ENCODE measurements around the gene MACROH2A2.

Gene MACROH2A2

DNA sequence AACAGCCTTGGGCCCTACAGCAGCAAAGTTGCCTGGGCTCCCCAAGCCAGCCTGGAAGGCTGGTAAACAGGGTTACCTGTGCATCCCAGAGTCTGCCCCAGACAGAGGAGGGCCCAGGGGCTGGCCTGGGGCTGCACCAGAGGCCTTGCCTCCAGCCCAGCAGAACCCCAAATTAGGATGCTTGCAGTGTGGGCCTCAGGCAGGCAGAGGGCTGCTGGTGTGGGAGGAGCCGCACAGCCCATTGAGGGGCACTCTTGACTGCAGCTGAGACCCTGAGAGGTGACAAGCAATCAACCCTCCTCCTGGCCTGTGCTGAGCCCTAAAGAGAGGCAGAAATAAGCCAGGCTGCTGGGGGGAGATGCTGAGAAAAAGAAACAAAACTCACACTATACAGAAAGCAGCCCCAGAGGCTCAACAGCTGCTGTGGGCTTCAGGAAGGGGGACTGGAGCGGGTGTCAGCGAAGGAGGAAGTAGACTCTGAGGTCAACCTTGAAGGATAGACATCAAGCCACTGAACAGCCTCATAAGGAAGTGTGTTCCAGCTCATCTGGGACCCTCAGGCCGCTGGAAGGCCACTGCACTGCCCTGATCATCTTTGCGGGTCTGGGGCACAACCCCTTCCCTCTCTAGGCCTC lies 73.4 kb downstream of the MACROH2A2 start:
- FAIRE-seq (no peak), DNase-seq (ENCODE audit: insufficient read length, low spot score) (no peak)
- TF ChIP-seq, protein P1, sequence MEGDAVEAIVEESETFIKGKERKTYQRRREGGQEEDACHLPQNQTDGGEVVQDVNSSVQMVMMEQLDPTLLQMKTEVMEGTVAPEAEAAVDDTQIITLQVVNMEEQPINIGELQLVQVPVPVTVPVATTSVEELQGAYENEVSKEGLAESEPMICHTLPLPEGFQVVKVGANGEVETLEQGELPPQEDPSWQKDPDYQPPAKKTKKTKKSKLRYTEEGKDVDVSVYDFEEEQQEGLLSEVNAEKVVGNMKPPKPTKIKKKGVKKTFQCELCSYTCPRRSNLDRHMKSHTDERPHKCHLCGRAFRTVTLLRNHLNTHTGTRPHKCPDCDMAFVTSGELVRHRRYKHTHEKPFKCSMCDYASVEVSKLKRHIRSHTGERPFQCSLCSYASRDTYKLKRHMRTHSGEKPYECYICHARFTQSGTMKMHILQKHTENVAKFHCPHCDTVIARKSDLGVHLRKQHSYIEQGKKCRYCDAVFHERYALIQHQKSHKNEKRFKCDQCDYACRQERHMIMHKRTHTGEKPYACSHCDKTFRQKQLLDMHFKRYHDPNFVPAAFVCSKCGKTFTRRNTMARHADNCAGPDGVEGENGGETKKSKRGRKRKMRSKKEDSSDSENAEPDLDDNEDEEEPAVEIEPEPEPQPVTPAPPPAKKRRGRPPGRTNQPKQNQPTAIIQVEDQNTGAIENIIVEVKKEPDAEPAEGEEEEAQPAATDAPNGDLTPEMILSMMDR (IDR thresholded peaks at IDR 0.05; ENCODE audit: insufficient read depth, missing control alignments): no peak

DNA sequence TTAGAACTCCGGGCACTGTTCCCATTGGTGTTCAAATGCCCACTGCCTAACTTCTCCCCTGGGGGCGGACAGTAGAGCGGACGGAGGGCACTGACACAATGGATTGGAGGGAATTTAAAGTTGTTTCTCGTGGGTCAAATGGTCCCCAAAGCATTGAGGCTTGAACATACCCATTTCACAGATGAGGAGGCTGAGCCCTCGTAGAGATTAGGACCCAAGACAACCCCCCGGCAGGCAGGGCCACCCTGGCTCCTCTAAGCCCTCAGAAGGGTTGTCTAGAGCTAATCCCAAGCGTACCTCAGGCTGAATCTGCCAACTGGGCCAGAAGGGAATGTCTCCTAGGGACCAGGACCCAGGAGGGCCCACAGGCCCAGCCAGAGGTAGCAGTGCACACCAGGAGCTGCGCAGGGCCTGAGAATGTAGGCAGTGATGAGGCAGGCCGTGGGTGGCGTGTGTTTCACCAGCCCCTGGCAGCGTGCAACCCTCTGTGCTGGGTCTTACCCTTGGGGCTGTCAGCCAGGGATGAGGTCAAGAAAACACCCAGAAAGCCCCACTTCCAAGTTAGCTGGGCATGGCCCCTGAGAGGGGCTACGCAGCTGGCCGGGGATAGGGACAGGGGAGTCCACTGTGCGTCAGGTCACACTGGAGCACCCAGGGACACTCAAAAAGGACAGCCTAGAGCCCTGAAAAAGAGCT lies 74.2 kb downstream of the MACROH2A2 start:
- FAIRE-seq (no peak), DNase-seq (ENCODE audit: insufficient read length, low spot score) (no peak)
- TF ChIP-seq, protein P1 (IDR thresholded peaks at IDR 0.05; ENCODE audit: insufficient read depth, missing control alignments): no peak

DNA sequence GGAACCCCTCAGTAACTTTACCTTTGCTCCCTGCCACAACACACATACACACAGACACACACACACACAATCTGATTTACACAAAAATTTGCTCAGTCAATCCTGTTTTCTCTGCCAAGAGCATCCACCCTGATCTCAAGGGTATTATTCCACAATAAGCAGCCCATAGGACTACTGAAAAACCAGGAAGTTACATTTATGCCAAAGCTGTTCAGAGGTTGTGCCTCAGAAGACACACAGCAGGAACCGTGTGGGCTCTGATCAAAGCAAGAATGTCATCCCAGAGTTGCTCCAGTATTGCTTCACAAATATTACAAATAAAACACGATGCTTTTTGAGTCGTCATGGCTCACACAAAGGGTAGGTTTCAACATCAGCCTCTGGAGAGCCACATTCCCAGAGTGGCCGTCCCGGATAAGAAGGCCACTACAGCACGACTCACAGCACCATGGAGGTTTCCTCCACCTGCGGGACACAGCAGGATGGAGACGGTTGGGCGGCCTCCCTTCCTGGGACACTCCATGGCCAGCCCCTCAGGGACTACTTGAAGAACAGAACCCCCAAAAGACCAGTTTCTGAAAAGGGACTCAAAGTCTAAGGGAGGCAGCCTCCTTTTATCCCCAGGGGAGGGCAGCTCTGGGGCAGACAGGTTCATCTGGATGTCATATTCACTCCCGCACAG lies 78.4 kb downstream of the MACROH2A2 start:
- TF ChIP-seq, protein P1 (IDR thresholded peaks at IDR 0.05; ENCODE audit: insufficient read depth, missing control alignments): no peak
- no peak for DNase-seq (ENCODE audit: insufficient read length, low spot score)
- FAIRE-seq: no peak

DNA sequence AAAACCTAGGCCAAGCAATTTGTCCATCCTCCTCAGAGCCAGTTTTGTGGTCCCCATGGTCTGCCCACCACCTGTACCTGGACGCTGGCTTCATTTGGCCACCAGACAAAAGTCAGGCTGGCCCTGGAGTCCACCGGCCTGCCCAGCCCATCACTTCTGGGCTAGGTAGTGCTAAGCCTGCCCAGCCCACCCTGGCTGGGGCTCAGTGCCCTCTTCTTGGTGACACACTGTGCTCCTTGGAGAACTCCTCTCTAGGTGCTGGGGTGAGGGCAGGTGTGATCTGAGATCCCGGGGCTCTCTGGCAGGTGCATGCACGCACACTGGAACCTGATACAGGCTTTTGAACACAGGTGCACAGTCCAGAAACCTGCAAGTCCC lies 78.9 kb downstream of the MACROH2A2 start:
- DNase-seq (ENCODE audit: insufficient read length, low spot score) (no peak), FAIRE-seq (no peak)
- TF ChIP-seq, protein P1 (IDR thresholded peaks at IDR 0.05; ENCODE audit: insufficient read depth, missing control alignments): no peak

DNA sequence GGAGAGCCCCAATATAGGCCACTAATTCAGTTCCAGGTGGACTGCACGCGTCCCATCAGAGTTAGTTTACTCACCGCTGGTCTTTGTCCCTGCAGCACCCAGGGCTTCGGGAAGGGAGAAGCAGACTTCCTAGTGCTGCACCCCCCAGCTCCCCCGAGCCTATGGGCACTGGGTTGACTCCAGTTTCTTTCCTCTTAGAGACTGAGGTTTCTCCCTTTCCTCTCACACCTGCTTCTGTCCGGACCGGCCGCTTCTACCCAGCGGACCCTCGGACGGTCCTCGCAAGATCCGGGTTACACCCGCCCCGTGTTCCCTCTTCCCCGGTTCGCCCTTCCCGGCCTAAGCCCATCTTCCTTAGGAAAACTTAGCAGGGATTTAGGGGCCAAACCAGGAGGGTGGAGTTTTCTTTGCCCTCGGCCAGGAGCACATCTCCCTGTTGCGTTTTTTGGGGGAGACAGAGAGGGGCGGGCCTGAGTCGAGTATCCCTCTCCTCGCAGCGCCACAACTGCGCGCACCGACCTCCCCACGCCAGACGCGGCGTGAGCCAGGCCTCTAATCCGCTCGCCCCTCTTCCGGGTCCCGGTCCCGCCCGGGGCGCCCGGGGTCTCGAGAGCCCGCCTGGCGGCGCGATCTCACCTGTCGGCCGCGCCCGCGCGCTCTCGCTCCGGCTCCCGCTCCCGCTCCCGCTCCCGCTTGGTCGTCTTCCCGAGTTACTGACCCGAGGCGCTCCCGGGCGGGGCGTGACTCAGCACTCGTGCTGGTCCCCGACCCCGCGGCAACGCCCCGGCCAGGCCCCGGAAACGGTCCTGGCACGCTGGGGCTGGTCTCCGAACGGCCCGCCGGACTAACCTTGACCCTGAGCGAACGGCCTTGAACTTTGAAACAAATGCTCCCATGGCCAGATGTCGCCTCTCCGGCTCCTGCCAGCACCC lies 79.7 kb downstream of the MACROH2A2 start, which contains the start of gene AIFM2:
TSS of gene AIFM2 (minus strand) at position 728 of the 932 bp plus-strand sequence. CDS start 8,741 bp downstream, outside the sequence.
- no peak for FAIRE-seq
- no peak for DNase-seq (ENCODE audit: insufficient read length, low spot score)
- TF ChIP-seq, protein P1 (IDR thresholded peaks at IDR 0.05; ENCODE audit: insufficient read depth, missing control alignments): no peak

DNA sequence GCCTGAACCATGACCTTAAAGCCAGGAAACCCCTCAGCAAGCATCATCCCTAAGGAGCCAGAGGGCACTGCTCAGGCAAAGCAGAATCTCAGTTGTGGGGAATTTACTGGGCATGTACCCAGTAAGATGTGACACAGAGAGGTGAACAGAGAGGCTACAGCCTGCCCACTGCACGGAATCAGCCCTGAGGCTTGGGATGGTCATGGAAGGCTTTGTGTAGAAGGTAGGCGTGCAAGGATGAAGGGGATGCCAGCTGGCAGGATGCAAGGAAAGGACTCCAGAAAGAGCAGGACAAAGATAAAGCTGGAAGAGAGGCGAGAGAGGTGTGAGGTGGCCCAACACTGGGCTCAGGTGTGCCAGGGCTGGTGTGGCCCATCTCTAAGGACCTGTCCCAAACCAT lies 82.4 kb downstream of the MACROH2A2 start:
- TF ChIP-seq, protein P1 (IDR thresholded peaks at IDR 0.05; ENCODE audit: insufficient read depth, missing control alignments): no peak

More for the DNA sequence above, 82.4 kb downstream of the MACROH2A2 start:
- FAIRE-seq: no peak
- no peak for DNase-seq (ENCODE audit: insufficient read length, low spot score)

Data from D721Med (cell line).